Sigmoid colon (tissue), 3 donors: ENCODE results near the gene MYH7B.

Experiments
- POLR2A ChIP-seq, 2 donors: fragments of 450-650 bp; IDR thresholded peaks; one replicate each; pipeline ENCODE4 v1.6.1; 2016; ENCODE audit warnings: antibody characterized with exemption in 2 of 2, mild to moderate bottlenecking in 2 of 2, moderate library complexity in 2 of 2
- TF ChIP-seq, protein P1 (sequence below), 4 experiments: fragments of 450-650 bp in 3 of 4; fragments of 200-600 bp in 1 of 4; IDR thresholded peaks; one replicate each; pipeline ENCODE4 v1.5.1; 2016 to 2019; ENCODE audit warnings: antibody characterized with exemption in 4 of 4, mild to moderate bottlenecking in 3 of 4, moderate library complexity in 2 of 4

DNA sequence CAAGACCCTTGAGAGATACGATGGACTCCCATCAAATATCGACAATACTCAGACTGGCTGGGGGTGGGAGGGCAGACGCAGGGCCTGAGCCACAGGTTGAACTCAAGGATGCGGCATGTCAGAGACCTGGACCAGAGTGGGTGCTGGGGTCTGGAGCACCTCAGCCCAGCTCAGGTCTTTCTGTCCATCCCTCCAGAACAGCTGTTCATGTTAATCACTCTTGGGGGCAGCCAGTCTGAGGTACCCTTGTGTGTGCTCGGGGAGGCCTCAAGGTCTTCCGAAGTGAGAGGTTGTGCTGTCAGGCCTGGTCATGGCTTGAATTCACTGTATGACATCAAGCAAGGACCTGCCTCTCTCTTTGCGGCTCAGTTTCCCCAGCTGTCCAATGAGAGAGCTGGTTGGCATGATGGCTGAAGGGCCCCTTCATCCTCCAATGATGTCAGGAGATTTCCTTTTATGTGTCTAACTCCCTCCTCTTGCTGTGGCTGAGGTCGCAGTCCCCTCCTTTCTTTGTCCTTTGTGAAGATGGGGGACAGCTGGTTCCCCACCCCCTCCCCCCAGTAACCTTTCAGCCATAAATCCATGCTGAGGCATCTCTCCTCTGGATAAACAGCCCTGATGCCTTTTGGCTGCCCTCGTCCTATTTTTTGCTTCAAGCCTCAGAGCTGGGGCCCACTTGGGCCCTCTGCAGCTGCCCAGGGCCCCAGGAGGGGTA is 15.3 kb downstream of the MYH7B start:
- TF ChIP-seq, protein P1, sequence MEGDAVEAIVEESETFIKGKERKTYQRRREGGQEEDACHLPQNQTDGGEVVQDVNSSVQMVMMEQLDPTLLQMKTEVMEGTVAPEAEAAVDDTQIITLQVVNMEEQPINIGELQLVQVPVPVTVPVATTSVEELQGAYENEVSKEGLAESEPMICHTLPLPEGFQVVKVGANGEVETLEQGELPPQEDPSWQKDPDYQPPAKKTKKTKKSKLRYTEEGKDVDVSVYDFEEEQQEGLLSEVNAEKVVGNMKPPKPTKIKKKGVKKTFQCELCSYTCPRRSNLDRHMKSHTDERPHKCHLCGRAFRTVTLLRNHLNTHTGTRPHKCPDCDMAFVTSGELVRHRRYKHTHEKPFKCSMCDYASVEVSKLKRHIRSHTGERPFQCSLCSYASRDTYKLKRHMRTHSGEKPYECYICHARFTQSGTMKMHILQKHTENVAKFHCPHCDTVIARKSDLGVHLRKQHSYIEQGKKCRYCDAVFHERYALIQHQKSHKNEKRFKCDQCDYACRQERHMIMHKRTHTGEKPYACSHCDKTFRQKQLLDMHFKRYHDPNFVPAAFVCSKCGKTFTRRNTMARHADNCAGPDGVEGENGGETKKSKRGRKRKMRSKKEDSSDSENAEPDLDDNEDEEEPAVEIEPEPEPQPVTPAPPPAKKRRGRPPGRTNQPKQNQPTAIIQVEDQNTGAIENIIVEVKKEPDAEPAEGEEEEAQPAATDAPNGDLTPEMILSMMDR (IDR thresholded peaks at IDR 0.05), result no peak
- no peak for TF ChIP-seq POLR2A (IDR thresholded peaks at IDR 0.05)
